NB4 (cell line): ENCODE data around the gene LMBR1.
A peak's percentile ranks its signal among the peaks of the same experiment; 100 is the strongest.

Experiments
- DNase-seq: peaks from one replicate; pipeline ENCODE4 v3.0.0; 2010; ENCODE audit warnings: low read depth
- H3K4me3 ChIP-seq: one replicate; pipeline ENCODE4 v1.5.1; 2011; ENCODE audit warnings: mild to moderate bottlenecking, low read depth, low read length, moderate library complexity
- MYC ChIP-seq: IDR thresholded peaks from 2 replicates; pipeline ENCODE4 v1.6.1; 2011; ENCODE audit warnings: low read depth, low read length
- POLR2A ChIP-seq: IDR thresholded peaks from 2 replicates; pipeline ENCODE4 v1.6.1; 2011; ENCODE audit warnings: mild to moderate bottlenecking; ENCODE audit not compliant: insufficient read length; ENCODE audit errors: extremely low read depth
- TF ChIP-seq, protein P1 (sequence below): IDR thresholded peaks from one replicate; pipeline ENCODE4 v1.5.1; 2012; ENCODE audit warnings: low read depth, low read length
- TF ChIP-seq, protein P2 (sequence below): IDR thresholded peaks from 2 replicates; pipeline ENCODE4 v1.6.1; 2011; ENCODE audit warnings: low read depth, low read length

Gene LMBR1

DNA sequence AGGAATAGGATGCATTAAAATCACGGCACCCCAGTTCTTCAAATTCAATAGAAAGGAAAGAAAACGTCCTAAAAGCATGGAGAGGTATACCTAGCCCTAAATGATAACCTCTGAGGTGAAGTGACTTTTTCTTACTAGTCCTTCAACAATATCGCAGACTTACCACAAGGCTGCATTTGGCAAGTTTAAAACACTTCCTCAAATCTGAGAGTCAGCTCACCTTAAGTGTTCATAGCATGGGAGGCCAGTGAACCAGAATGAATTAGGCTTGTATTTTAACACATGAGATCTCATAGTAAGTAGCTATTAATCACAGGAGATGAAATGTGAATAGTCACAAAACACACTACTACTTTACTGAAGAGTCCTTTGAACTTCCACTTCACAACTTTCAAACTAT, 128.2 kb downstream of the LMBR1 start:
- DNase-seq = peak; percentile 32
- no peak overlapping the region for H3K4me3 ChIP-seq
- TF ChIP-seq, protein P1, sequence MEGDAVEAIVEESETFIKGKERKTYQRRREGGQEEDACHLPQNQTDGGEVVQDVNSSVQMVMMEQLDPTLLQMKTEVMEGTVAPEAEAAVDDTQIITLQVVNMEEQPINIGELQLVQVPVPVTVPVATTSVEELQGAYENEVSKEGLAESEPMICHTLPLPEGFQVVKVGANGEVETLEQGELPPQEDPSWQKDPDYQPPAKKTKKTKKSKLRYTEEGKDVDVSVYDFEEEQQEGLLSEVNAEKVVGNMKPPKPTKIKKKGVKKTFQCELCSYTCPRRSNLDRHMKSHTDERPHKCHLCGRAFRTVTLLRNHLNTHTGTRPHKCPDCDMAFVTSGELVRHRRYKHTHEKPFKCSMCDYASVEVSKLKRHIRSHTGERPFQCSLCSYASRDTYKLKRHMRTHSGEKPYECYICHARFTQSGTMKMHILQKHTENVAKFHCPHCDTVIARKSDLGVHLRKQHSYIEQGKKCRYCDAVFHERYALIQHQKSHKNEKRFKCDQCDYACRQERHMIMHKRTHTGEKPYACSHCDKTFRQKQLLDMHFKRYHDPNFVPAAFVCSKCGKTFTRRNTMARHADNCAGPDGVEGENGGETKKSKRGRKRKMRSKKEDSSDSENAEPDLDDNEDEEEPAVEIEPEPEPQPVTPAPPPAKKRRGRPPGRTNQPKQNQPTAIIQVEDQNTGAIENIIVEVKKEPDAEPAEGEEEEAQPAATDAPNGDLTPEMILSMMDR = no peak
- no peak for TF ChIP-seq MYC
- no peak for TF ChIP-seq POLR2A
- TF ChIP-seq, protein P2, sequence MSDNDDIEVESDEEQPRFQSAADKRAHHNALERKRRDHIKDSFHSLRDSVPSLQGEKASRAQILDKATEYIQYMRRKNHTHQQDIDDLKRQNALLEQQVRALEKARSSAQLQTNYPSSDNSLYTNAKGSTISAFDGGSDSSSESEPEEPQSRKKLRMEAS = no peak

GRCh38 chr7:156764016-156764669, 128.8 kb downstream of the LMBR1 start:
- TF ChIP-seq, protein P1 = no peak
- TF ChIP-seq MYC = no peak
- TF ChIP-seq, protein P2 = no peak
- TF ChIP-seq POLR2A = no peak
- DNase-seq = peak; percentile 51
- no peak overlapping the region for H3K4me3 ChIP-seq

- no peak for DNase-seq
- H3K4me3 ChIP-seq = no peak overlapping the region
- no peak for TF ChIP-seq MYC
- TF ChIP-seq, protein P1 = no peak
Observed at GRCh38 chr7:156759579-156760202, 133.3 kb downstream of the LMBR1 start.

DNA sequence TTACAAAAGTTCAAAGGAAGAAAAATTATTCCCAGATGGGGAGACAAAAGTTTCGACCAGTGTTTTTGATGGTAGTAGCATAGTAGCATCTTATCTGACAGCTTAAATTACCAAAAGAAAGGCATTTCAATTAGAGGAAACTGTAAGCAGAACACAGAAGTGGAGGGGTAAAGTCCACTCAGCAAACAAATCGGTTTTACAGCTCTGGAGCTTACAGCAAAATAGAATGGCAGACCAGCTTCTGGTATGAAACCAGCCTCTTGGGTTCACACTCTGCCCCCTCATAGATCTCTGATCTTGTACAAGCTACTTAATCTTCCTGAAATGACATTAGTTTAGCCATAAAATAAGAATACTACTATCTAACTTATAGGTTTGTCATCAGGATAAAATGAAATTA, 133.8 kb downstream of the LMBR1 start:
- H3K4me3 ChIP-seq = no peak overlapping the region
- TF ChIP-seq, protein P2 = no peak
- TF ChIP-seq POLR2A (no peak), MYC (no peak)
- TF ChIP-seq, protein P1 = no peak
- DNase-seq = no peak

GRCh38 chr7:156754201-156754600, 138.8 kb downstream of the LMBR1 start:
- no peak overlapping the region for H3K4me3 ChIP-seq
- DNase-seq = no peak
- TF ChIP-seq, protein P2 = no peak
- TF ChIP-seq, protein P1 = no peak
- TF ChIP-seq POLR2A (no peak), MYC (no peak)
